HCT116 (cell line): ENCODE data around the gene CALR. TPM values are rescaled to one million over a fixed set of nuclear protein-coding genes. Genes with fewer than 3 reads are reported as not detected.

ENCODE experiments used
- ATAC-seq: fragments of 200-7000 bp; cut with Tn5 transposase; 2 replicates; pipeline ENCODE4 v1.9.1; 2020; ENCODE audit warnings: mild to moderate bottlenecking, moderate library complexity
- BruUV-seq: library from RNA; stranded (reverse); fragments of 400-500 nt; replicated peaks from 2 replicates; lab custom pipeline; 2021; lab: Mats Ljungman, UMichigan
- CTCF ChIA-PET: fragments of 300-600 bp; sonication (Branson Sonifier 250); formaldehyde crosslinking; loops from one replicate; lab custom pipeline; 2021; ENCODE audit warnings: antibody characterized with exemption; lab: Charles Lee
- POLR2A ChIA-PET: fragments of 300-600, 350-600 bp; sonication (Branson Sonifier 250); formaldehyde crosslinking; loops from one replicate; lab custom pipeline; 2021; ENCODE audit warnings: antibody characterized with exemption; lab: Charles Lee
- RAD21 ChIA-PET, 2 experiments: fragments of 300-600 bp; sonication (Branson Sonifier 250); formaldehyde crosslinking; loops; one replicate each; lab custom pipeline; 2023; ENCODE audit warnings: low total read pairs in 2 of 2; ENCODE audit not compliant: uncharacterized antibody in 2 of 2, unreplicated experiment in 2 of 2, low non-redundant PET in 1 of 2; lab: Charles Lee
- DNase-seq: peaks from one replicate; pipeline ENCODE4 v3.0.0-alpha.2; 2010; ENCODE audit warnings: low read depth, low spot score
- H2AFZ ChIP-seq: fragments of 200-600 bp; shearing (Covaris generic), sonication (generic); 2 replicates; pipeline ENCODE4 v1.6.1; 2017; ENCODE audit warnings: low read depth, mixed run types, mixed read lengths, antibody characterized with exemption, low read length; ENCODE audit not compliant: poor library complexity, severe bottlenecking
- H3K27ac ChIP-seq: 2 replicates; pipeline ENCODE4 v1.5.1; 2012; ENCODE audit warnings: low read depth, low read length
- H3K27me3 ChIP-seq: fragments of 200-600 bp; sonication (generic); 2 replicates; pipeline ENCODE4 v1.6.1; 2016; ENCODE audit warnings: mixed run types, low read length, mixed read lengths; ENCODE audit not compliant: insufficient read depth
- H3K36me3 ChIP-seq, 2 experiments: fragments of 200-500 bp in 1 of 2; fragments of 200-600 bp in 1 of 2; sonication (Bioruptor generic) in 1 of 2; sonication (generic) in 1 of 2; 2 replicates each; pipeline versions ENCODE4 v1.5.1 to v1.6.1; 2014 to 2016; ENCODE audit warnings: low read length in 2 of 2, inconsistent platforms in 1 of 2, mixed read lengths in 1 of 2, mixed run types in 1 of 2; ENCODE audit not compliant: insufficient read depth in 2 of 2, control insufficient read depth in 1 of 2
- H3K4me1 ChIP-seq, 2 experiments: fragments of 200-600 bp in 1 of 2; sonication (generic) in 1 of 2; 2 replicates each; pipeline versions ENCODE4 v1.5.1 to v1.6.1; 2012 to 2017; ENCODE audit warnings: low read length in 2 of 2, inconsistent platforms in 1 of 2, mild to moderate bottlenecking in 1 of 2, mixed read lengths in 1 of 2, mixed run types in 1 of 2, moderate library complexity in 1 of 2; ENCODE audit not compliant: insufficient read depth in 2 of 2, control insufficient read depth in 1 of 2
- H3K4me2 ChIP-seq: fragments of 200-600 bp; sonication (generic); 2 replicates; pipeline ENCODE4 v1.6.1; 2017; ENCODE audit warnings: mixed run types, low read length, mixed read lengths
- H3K4me3 ChIP-seq, 2 experiments: fragments of 200-600 bp in 1 of 2; sonication (generic) in 1 of 2; replicated peaks in 1 of 2; 2 replicates each; pipeline ENCODE4 v1.5.1; 2011 to 2016; ENCODE audit warnings: low read length in 2 of 2, control low read depth in 1 of 2, low read depth in 1 of 2, mild to moderate bottlenecking in 1 of 2, mixed read lengths in 1 of 2, mixed run types in 1 of 2
- H3K79me2 ChIP-seq: fragments of 200-600 bp; sonication (generic); 2 replicates; pipeline ENCODE4 v1.6.1; 2017; ENCODE audit warnings: mild to moderate bottlenecking, mixed run types, low read length, moderate library complexity, mixed read lengths; ENCODE audit not compliant: insufficient read depth
- H3K9ac ChIP-seq: fragments of 200-600 bp; sonication (generic); 2 replicates; pipeline ENCODE4 v1.6.1; 2016; ENCODE audit warnings: low read length, mixed read lengths
- H3K9me2 ChIP-seq: fragments of 200-600 bp; sonication (generic), shearing (Covaris generic); 2 replicates; pipeline ENCODE4 v1.6.1; 2017; ENCODE audit warnings: mixed run types, mild to moderate bottlenecking, moderate library complexity; ENCODE audit not compliant: insufficient read depth
- H3K9me3 ChIP-seq, 2 experiments: fragments of 200-500 bp in 1 of 2; fragments of 200-600 bp in 1 of 2; sonication (Bioruptor generic) in 1 of 2; sonication (generic) in 1 of 2; 2 replicates each; pipeline ENCODE4 v1.6.1; 2014 to 2017; ENCODE audit warnings: low read length in 2 of 2, mixed read lengths in 2 of 2, inconsistent platforms in 1 of 2, low read depth in 1 of 2, mild to moderate bottlenecking in 1 of 2, mixed run types in 1 of 2, moderate library complexity in 1 of 2; ENCODE audit not compliant: control insufficient read depth in 1 of 2, insufficient read depth in 1 of 2
- H4K20me1 ChIP-seq: fragments of 200-600 bp; sonication (generic), shearing (Covaris generic); 2 replicates; pipeline ENCODE4 v1.6.1; 2017; ENCODE audit warnings: mixed run types, mild to moderate bottlenecking, moderate library complexity; ENCODE audit not compliant: insufficient read depth
- CEBPB ChIP-seq: IDR thresholded peaks from 2 replicates; pipeline ENCODE4 v1.6.1; 2012; ENCODE audit warnings: low read depth
- EZH2 ChIP-seq: fragments of 200-600 bp; sonication (generic); IDR thresholded peaks from 2 replicates; pipeline ENCODE4 v1.6.1; 2017; ENCODE audit warnings: antibody characterized with exemption, mixed run types
- FOSL1 ChIP-seq: IDR thresholded peaks from 2 replicates; pipeline ENCODE4 v1.6.1; 2012; ENCODE audit warnings: low read depth
- JUND ChIP-seq: IDR thresholded peaks from 2 replicates; pipeline ENCODE4 v1.6.1; 2012
- POLR2A ChIP-seq: IDR thresholded peaks from 2 replicates; pipeline ENCODE4 v1.7.0; 2011; ENCODE audit warnings: borderline replicate concordance; ENCODE audit not compliant: insufficient read depth, insufficient read length; ENCODE audit errors: extremely low read depth
- POLR2AphosphoS5 ChIP-seq: IDR thresholded peaks from 2 replicates; pipeline ENCODE4 v1.6.1; 2011; ENCODE audit warnings: mild to moderate bottlenecking, low read depth, low read length, moderate library complexity
- REST ChIP-seq: IDR thresholded peaks from 2 replicates; pipeline ENCODE4 v1.6.1; 2012; ENCODE audit warnings: low read depth
- SP1 ChIP-seq: IDR thresholded peaks from 2 replicates; pipeline ENCODE4 v1.6.1; 2012; ENCODE audit warnings: low read depth
- SRF ChIP-seq: IDR thresholded peaks from 2 replicates; pipeline ENCODE4 v1.6.1; 2012; ENCODE audit warnings: low read depth
- YY1 ChIP-seq: IDR thresholded peaks from 2 replicates; pipeline ENCODE4 v1.6.1; 2011; ENCODE audit warnings: low read length, low read depth, moderate library complexity, mild to moderate bottlenecking; ENCODE audit not compliant: insufficient replicate concordance; ENCODE audit errors: extremely low read depth
- ZFX ChIP-seq: fragments of 450-650 bp; IDR thresholded peaks from 2 replicates; pipeline ENCODE4 v1.6.1; 2017
- ZNF274 ChIP-seq: fragments of 200-500 bp; sonication (Bioruptor generic); IDR thresholded peaks from 2 replicates; pipeline ENCODE4 v1.6.1; 2014; ENCODE audit warnings: mild to moderate bottlenecking, low read depth, low read length, inconsistent platforms
- intact Hi-C: fragments of 100-400 bp; cut with micrococcal nuclease; formaldehyde crosslinking; loops from 2 replicates; pipeline ENCODE4 v1.10.0; 2022
- total RNA-seq: library from RNA; stranded (reverse); gene quantifications from one replicate; pipeline ENCODE4 v1.2.1, GENCODE V29; 2021; ENCODE audit not compliant: unreplicated experiment

Gene CALR
- total RNA-seq, 1 experiment from 2014 or later = 739 TPM

- TF ChIP-seq REST (no peak), ZNF274 (no peak), POLR2A (no peak), SRF (no peak), ZFX (no peak), POLR2AphosphoS5 (no peak), CEBPB (no peak), EZH2 (no peak), YY1 (no peak), SP1 (no peak)
These were observed 44.2 kb downstream of the CALR start (continued) for GRCh38 chr19:12982648-12983047.

- peaks cover 21 to 29% of the 10 kb centered on the region in 2 experiments; a peak in 3 of 4 replicates for H3K4me1 ChIP-seq
- H3K36me3 ChIP-seq = no peaks in the 10 kb centered on the region
- no peak for DNase-seq
- H3K4me3 ChIP-seq = no peak overlapping the region
- ChIA-PET POLR2A (interaction anchor here (1.0 kb wide), 1 partner anchor 111 kb away, joined by 3 read pairs; no protein-coding TSS in a partner anchor), CTCF (interaction anchor here (1.0 to 2.2 kb wide), 4 partner anchors 75 to 111 kb away, joined by 3 to 27 read pairs (median 4); no protein-coding TSS in a partner anchor), RAD21 (interaction anchor here (1.0 to 1.6 kb wide), 2 partner anchors 78 to 111 kb away, joined by 3 to 5 read pairs; no protein-coding TSS in a partner anchor)
- peak overlapping the region; percentile 21; the same call in 1 of the 2 replicates for H3K9ac ChIP-seq
- no peaks in the 10 kb centered on the region for H3K79me2 ChIP-seq
- intact Hi-C loops = loop anchor here (1.0 kb wide), 3 partner anchors 51 to 111 kb away; no protein-coding TSS in a partner anchor
- BruUV-seq = no TSS peak
- peak; percentile 5 for ATAC-seq
- peak overlapping the region; percentile 66 for H2AFZ ChIP-seq
- no peaks in the 10 kb centered on the region for H3K27me3 ChIP-seq
- TF ChIP-seq POLR2A (no peak), FOSL1 (no peak), JUND (no peak)
- H3K9me3 ChIP-seq = no peaks in the 10 kb centered on the region
- H3K9me2 ChIP-seq = no peaks in the 10 kb centered on the region
- H4K20me1 ChIP-seq = no peaks in the 10 kb centered on the region
- H3K27ac ChIP-seq = no peak overlapping the region
- peak overlapping the region; percentile 55 for H3K4me2 ChIP-seq
These were observed 44.7 kb downstream of the CALR start for GRCh38 chr19:12983091-12983490.
